Measurements from ENCODE around the gene GMNN. TPM values are rescaled to one million over a fixed set of nuclear protein-coding genes. Genes with fewer than 3 reads are reported as not detected.
"Not testable (repeated sequence)": the region's sequence is repeated elsewhere in the genome, so short reads cannot be mapped to it uniquely, and the experiment has no call there.

Gene GMNN
- total RNA-seq, 1 experiment from 2014 or later, result 98.5 TPM

- TF ChIP-seq TEAD4 (CRISPR knock-in tag; IDR thresholded peaks at IDR 0.05), result no peak
- no peak for TF ChIP-seq SP1 (CRISPR knock-in tag; conservative IDR thresholded peaks at IDR 0.05)
- TF ChIP-seq, protein P1, sequence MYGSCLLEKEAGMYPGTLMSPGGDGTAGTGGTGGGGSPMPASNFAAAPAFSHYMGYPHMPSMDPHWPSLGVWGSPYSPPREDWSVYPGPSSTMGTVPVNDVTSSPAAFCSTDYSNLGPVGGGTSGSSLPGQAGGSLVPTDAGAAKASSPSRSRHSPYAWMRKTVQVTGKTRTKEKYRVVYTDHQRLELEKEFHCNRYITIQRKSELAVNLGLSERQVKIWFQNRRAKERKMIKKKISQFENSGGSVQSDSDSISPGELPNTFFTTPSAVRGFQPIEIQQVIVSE (CRISPR knock-in tag; IDR thresholded peaks at IDR 0.05; ENCODE audit: borderline replicate concordance), result no peak
- no peak for TF ChIP-seq TEAD1 (CRISPR knock-in tag; IDR thresholded peaks at IDR 0.05)
- no peak for TF ChIP-seq PRRX2 (CRISPR knock-in tag; IDR thresholded peaks at IDR 0.05)
- no peak for TF ChIP-seq ZNF317 (CRISPR knock-in tag; IDR thresholded peaks at IDR 0.05; ENCODE audit: borderline replicate concordance, low read depth)
- no peak for TF ChIP-seq FOXP4 (CRISPR knock-in tag; IDR thresholded peaks at IDR 0.05)
- TF ChIP-seq, protein P2, sequence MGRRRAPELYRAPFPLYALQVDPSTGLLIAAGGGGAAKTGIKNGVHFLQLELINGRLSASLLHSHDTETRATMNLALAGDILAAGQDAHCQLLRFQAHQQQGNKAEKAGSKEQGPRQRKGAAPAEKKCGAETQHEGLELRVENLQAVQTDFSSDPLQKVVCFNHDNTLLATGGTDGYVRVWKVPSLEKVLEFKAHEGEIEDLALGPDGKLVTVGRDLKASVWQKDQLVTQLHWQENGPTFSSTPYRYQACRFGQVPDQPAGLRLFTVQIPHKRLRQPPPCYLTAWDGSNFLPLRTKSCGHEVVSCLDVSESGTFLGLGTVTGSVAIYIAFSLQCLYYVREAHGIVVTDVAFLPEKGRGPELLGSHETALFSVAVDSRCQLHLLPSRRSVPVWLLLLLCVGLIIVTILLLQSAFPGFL (CRISPR knock-in tag; IDR thresholded peaks at IDR 0.05; ENCODE audit: borderline replicate concordance), result no peak
- no peak for TF ChIP-seq ZNF532 (CRISPR knock-in tag; IDR thresholded peaks at IDR 0.05; ENCODE audit: borderline replicate concordance)
- TF ChIP-seq, protein P3, sequence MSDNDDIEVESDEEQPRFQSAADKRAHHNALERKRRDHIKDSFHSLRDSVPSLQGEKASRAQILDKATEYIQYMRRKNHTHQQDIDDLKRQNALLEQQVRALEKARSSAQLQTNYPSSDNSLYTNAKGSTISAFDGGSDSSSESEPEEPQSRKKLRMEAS (CRISPR knock-in tag; IDR thresholded peaks at IDR 0.05), result no peak
- TF ChIP-seq MXD4 (CRISPR knock-in tag; IDR thresholded peaks at IDR 0.05; ENCODE audit: borderline replicate concordance), result no peak
- TF ChIP-seq ATF2 (CRISPR knock-in tag; IDR thresholded peaks at IDR 0.05; ENCODE audit: borderline replicate concordance, low read depth), result no peak
- CTCF ChIA-PET, result no interaction called here
- Mint-ChIP-seq H3K4me1 (0 out of 2 replicates have a peak, but pooled peaks cover 2% of the 10 kb centered on the region), H3K27me3 (ENCODE audit: low read depth) (no peaks in the 10 kb centered on the region), H3K9me3 (peaks cover 31% of the 10 kb centered on the region), H3K4me3 (no peak overlapping the region), H3K27ac (no peak overlapping the region), H3K36me3 (no peaks in the 10 kb centered on the region)
- DNase-seq (ENCODE audit: low spot score) (no peak), ATAC-seq (no peak)
- POLR2A ChIA-PET, result no interaction called here
Observed at GRCh38 chr6:24753545-24753944, 21.2 kb upstream of the GMNN start.

GRCh38 chr6:24754378-24754777 is 20.4 kb upstream of the GMNN start:
- POLR2A ChIA-PET, result not testable (repeated sequence)

More at GRCh38 chr6:24754378-24754777, 20.4 kb upstream of the GMNN start:
- H3K36me3 Mint-ChIP-seq; H3K27me3 Mint-ChIP-seq (ENCODE audit: low read depth); H3K27ac Mint-ChIP-seq; CTCF ChIA-PET; DNase-seq (ENCODE audit: low spot score); H3K4me3 Mint-ChIP-seq; ATAC-seq; H3K4me1 Mint-ChIP-seq: not testable (repeated sequence)
- peaks cover 31% of the 10 kb centered on the region for H3K9me3 Mint-ChIP-seq
